Activated naive CD4-positive, alpha-beta T cell (primary cell): ENCODE measurements around the gene DOCK9.

Experiments used
- DNase-seq, 4 experiments: peaks; one replicate each; lab custom pipeline; 2025; lab: John Stamatoyannopoulos, UW

DOCK9 gene

GRCh38 chr13:98975822-98976261 is 2.0 kb downstream of the DOCK9 start:
- no peak for DNase-seq

DNA sequence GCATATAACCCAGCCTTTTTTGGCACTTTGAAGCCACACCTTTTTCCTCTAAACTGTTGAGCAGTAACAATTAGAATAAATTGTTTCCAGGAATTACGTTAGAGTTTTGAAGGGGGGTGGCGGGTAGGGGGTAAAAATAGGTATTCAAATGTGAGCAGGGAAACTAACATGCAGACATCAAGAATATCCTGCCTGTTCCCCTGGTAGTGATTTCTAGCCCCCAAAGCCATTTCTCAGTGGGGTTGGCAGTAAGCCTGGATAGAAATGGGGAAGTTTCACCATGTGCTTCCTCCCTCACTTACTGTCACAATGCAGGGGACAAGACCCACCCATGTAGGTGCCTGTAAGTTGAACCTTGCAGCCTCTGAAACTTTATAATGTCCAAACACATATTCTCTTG is 3.8 kb downstream of the DOCK9 start:
- DNase-seq: no peak

DNA sequence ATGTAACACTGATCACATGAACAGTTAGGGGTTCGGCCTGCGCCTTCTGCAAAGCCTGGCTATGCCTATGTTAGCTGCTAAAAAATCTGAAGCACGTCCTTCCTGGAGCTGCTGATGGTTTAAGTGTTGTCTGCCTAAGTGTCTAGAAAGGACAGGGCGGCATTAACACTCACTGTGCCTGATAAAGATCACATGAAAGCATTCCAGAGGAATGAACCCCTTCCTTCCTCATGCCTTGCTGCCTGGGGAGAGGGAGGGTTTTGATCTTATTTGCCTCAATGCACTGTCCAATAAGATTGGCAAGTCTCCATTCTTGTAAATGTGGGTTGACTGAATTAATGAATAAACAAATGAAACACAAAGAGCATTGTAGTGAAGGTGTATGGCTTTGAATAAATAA is 5.2 kb downstream of the DOCK9 start:
- no peak for DNase-seq

DNA sequence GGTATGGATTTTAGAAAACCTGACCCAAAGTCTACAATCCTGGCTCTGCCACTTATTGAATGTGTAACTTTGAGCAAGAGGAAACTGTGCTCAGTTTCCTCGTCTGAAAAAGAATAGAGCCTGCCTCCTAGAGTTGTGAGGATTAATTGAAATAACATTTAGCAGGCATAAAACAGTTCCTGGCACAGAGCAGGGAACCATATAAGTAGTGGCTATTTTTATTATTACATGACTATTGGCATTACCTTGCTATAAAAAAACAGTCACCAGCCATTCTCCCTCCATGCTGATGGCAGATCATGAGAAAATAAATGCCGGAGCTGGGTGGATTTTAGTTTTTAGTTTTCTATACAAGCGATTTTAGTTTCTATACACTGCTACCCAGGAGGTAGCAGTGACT is 5.8 kb downstream of the DOCK9 start:
- DNase-seq: no peak

DNA sequence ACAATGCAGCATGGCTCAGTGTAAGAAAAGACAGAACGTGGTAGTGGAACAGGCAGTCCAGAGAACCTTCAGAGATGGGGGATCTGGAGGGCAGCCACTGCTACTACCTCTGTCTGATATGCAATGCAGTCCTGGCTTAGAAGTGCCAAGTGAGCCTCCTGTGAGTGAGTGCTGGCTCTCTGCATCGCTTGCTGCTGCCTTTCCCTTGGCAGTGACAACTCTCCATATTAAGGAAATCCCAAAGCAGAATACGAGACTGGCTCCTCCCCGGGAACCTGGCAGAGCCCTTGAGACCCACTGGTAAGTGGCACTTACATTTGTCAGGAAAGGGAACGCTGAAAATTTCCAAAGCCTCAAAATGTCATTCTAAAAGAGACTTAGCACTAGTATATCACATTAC is 7.5 kb downstream of the DOCK9 start:
- DNase-seq: no peak

DNA sequence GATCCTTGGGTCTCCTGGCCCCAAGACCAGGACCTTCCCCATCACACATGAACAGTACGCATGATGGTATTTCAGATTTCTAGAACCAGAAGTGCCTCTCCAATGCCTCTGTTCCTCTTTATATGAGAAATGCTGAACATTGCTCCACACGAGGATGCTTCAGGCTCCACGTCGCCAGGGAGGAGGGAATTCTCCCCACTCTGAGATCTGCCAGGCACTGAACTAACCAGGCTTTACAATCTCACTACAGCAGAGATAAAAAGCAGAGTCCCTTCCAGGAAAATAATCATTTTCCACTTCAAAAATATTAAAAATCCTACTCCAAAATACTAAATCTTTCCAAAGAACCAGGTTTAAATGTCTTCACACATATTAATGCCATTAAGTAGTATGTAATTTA is 10.4 kb downstream of the DOCK9 start:
- DNase-seq: no peak

GRCh38 chr13:98966019-98966418 is 11.8 kb downstream of the DOCK9 start:
- no peak for DNase-seq

GRCh38 chr13:98965325-98965724 is 12.5 kb downstream of the DOCK9 start:
- no peak for DNase-seq

DNA sequence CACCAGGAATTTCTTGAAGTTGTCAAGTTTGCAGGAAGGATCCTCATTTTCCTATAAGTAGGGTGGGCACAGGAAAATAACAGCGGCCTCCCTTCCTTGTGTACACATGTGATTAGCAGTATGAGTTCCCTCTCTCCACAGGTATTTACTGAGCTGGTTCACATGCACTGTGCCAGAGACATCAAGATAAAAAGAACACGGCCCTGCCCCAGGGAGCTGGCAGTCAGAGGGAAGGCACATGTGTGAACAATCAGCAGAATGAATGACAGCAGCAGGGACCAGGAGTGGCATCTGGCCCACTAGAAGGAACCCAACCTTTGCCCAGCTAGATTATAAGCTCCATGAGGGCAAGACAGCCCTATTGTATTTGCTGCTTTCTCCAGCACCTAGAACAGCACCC is 13.9 kb downstream of the DOCK9 start:
- DNase-seq: no peak

DNA sequence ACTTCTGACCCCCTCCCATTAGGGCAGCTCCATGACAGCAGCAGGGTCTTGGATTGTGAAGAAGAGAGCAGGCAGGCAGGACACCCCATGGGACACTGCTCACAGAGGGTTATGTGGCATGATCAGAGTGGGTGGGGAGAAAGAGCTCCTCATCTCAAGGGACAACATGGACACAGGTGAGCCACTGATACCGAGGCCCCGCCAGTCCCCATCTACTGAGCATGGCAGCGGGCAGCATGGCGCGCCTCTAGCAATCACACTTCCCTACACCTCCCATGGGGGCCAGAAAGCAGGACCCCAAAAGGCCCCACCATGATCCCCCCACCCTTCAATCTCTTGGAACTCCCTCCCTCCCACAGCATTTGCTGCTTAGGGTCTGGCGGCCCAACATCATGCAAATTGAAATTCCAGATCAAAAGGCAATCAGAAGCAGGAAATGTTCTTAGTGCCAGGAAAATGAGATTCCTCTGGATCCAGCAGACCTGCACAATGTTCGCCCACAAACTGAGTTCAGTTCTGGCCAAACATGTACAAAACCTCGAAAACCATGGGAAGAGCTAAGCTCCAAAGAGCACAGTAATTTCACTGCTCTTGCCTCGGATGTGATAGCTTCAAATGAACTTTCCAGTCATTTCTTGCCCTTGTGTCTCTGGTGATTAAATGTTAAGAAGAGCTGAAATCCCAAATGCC is 14.8 kb downstream of the DOCK9 start:
- DNase-seq: no peak

GRCh38 chr13:98961503-98962105 is 16.3 kb downstream of the DOCK9 start:
- no peak for DNase-seq

- no peak for DNase-seq
Observed at GRCh38 chr13:98960606-98961502, 17.0 kb downstream of the DOCK9 start.

DNA sequence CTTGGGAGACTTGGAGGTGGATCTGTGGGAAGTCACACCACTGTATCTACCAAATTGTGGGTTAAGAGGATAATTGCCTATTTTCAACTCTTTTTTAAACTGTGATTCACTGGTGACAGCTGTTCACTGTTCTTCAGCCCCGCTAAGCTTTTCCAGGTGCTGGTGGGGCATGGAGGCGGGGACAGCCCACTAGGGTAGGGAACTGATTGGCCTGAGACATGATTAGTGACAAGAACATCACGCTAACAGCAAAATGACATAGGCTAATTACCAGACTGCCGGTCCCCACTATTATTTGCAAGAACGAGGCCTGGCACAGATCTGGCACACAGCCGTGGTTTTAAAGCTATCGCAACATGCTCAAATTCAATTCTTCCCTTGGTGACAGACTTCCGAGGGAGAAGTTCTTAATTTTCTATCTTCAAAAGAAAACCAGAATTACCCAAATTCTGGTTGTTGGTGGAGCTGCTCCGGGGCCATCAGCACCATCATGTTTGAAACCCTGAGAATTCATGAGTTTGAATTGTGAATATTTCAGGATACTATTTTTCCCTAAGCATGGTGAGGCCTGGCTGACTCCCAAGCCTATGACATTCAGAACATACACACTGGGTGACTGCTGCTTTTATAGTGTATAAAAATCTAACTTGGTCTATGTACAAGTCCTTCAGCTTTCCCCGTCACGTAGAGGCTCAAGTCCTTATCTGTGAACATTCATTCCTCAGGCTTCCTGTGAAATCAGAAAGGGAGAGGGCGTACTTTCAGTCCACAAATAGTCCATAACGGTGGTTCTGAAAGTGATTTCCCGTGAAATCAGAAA is 17.9 kb downstream of the DOCK9 start:
- no peak for DNase-seq

- no peak for DNase-seq
Observed at GRCh38 chr13:98959291-98959690, 18.6 kb downstream of the DOCK9 start.

DNA sequence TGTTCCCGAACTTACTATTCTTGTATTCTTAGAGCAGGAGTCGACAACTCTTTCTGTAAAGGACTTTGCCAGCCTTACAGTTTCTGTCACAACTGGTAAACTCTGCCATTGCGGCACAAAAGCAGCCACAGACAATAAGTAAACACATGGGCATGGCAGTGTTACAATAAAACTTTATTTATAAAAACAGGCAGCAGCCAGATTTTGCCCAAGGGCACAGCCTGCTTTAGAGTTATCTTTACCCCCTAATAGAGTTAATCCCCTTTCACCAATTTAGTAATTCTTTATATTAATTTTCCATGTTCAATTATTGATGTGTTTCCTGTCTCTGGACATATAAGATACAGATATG is 19.4 kb downstream of the DOCK9 start:
- no peak for DNase-seq

DNA sequence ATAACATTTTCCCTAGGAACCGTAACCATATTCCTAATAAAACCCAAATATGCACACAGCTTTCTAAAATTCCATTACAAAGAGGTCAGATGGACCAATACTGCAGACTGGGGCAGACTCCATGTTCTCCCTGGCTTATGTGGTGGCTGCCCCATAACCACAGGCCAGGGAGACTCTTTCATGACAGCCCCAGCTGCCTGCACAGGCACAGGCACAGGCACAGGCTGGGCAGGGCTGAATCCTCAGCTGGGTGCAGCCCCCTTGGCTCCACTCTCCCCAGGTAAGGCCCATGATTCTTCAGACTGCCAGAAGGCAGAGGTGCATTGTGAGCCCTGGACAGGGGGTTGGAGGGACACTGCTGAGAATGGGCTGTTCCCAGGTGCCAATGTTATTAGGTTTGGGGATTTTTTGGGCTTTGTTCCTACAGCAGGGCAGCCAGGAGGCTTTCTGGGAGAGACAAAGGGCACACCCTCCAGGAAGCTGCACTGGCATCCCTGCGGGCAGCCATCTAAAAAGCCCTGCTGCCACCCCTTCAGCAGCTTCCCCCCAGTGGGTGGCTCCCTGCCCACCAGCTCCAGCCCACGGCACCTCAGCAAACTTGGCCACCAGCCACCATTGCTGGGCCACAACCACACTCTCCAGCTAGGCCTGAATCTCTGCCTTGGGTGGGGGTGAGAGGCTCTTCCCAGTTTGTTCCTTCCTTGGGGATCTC is 20.0 kb downstream of the DOCK9 start:
- no peak for DNase-seq

DNA sequence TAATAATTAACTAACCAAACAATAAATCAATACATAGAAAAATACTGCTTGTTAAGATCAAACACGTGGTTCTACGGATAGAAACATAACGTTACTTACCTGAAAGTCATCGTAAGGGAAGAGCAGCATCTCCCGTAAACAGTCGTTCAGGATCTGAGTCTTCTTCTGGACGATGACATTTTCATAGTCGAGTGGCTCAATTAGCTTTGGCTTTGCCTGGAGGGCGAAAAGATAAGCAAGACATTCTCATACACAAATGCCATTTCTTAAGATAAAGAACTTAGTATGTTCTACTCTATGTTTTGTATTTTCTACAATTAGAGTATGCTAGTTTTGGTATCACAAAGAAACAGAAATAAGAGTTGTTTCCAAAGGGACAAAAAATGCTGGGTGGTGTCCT is 22.5 kb downstream of the DOCK9 start:
- DNase-seq: no peak

- no peak for DNase-seq
Observed at GRCh38 chr13:98954313-98954712, 23.6 kb downstream of the DOCK9 start.

GRCh38 chr13:98951266-98951665 is 26.6 kb downstream of the DOCK9 start:
- no peak for DNase-seq

DNA sequence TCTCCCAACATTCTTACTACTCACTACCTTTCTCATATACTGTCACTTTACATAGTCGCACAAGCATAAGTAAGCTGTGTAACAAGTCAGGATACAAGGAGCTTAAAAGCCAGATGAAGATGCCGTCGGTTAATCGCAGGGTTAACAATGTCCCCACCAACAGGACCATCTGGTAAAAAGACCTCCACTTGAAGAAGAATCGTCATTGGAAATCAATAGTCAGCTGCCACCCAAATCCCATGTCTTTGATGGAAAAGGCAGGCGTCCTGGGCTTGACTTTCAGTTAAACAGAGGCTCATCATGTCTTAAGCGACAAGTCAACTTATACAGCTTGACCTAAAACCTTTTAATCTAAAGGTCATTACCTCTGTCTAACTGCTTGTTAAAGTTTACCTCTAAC is 27.2 kb downstream of the DOCK9 start:
- DNase-seq: no peak

DNA sequence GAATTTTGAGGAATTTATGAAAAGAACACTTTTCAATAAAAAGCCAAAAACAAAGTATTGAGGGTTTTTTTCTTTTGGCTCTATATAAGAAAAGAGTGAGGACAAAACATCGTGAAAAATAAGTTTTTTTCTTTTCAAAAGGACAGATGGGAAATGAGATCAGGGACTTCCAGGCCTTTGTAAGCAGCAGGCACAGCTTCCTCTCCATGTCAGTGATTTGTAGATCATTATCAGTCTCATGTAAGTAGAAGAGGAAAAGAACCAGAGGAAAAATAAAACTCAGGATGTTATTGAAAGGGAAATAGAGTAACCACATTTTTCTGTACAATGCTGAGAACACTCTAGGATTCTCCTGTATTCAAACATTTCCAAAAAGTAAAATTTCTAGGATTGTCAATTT is 29.9 kb downstream of the DOCK9 start:
- no peak for DNase-seq
